RKO (cell line): ENCODE data around the gene ARAP3.

Experiments
- DNase-seq: peaks from one replicate; pipeline ENCODE4 v3.0.0-alpha.2; 2016; ENCODE audit warnings: low spot score

Gene ARAP3

DNA sequence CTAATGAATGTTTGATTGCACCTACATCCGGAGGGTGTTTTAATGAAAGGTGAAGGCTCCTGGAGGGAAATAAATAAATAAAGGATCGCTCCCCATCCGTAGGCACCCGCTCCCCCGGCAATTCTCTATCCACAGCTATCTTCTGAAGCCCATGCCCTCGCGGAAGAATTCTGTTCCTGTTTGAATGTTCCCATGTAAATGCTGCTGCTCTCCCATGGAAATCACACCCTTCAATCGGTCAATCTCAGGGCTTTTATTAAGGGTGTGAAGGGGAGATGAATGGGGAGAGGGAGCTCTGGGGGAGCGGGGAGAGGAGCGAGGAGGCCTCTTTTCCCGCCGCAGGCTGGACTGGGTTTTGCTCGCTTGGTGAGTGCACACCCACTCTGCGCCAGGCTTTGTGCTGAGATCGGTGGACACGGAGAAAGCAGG lies 21.1 kb upstream of the ARAP3 start:
- no peak for DNase-seq

DNA sequence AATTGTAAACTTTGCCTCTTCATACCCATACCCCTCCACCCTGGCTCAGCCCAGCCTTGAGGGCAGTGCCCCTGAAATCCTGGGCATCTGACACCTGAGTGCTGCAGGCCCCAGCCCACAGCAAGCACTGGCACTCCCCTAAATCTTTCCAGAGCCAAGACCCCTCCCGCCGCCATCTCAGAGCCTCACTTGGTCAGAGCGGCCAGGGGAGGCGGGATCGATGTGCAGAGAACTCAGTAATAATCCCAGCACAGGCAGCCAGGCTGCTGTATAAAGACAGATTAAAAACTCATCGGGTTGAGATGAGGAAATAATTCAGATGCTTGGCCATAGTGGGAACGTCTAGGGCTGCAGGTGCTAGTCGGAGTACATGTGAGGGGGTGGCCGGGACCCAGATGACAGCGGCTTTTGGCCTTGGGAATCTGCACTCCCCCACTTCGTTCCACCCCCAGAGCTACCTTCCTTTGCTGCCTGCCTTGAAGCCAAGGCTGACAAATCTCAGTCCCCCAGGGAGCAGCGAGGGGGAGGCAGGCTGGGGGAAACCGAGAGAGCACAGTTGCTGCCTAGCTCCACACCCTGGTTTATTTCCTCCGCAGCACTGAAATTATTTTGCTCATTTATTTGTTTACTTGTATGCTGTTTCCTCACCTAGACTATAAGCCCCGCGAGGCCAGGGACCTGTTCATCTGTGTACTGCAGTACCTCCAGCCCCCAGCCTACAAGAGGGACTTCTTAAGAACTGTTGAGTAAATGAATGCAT lies 19.5 kb upstream of the ARAP3 start:
- no peak for DNase-seq

GRCh38 chr5:141697586-141697985 lies 15.6 kb upstream of the ARAP3 start:
- DNase-seq, result no peak

- DNase-seq, result no peak
These were observed 14.4 kb upstream of the ARAP3 start for GRCh38 chr5:141696431-141696830.

DNA sequence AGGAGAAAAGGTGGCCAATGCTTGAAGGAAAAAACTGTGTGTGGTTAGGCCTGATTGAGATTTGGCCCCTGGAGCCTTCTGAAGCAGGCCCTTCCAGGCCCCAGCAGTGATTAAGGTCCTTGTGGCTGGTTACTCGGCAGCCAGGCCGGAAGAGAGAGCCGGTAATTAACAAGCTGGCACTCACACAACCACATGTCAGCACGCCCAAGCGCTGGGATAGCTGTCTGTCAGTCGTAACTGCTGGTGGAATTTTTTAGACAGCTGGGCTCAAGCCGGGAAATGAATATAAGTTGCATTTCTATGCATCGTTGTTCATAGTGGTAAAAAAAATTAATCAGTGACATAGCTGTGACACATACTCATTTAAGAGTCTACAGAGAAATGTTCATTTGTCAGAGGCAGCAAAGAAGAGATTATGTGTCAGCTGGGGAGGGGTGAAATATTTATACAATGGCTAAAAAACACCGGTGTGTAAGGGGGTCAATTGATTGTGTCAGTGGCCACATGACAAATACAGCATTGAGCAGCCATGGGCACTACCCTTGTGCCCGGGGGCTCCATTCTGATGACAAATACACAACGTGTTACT lies 13.7 kb upstream of the ARAP3 start:
- DNase-seq, result peak; percentile 79

DNA sequence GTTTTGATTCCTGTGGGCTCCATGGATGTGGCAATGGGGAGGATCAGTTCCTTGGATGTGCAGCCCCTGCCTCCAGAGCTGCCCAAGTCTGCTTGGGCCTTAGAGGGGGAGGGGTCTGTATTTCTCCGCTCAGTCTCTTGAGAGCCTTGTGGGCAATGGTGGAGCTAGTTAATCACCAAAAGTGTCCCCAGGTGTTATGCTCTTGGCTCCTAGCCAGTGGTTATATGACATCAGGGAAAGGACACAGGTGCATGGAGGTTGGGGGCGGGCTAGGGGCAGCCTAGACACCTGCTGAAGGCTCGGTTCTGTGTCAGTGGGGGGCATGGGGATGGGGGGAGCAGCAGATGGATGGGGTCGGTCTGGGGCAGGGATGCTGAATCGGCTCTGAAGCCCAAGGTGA lies 12.4 kb upstream of the ARAP3 start:
- no peak for DNase-seq

- DNase-seq, result peak; percentile 37
These were observed 11.1 kb upstream of the ARAP3 start for GRCh38 chr5:141692919-141693725.

DNA sequence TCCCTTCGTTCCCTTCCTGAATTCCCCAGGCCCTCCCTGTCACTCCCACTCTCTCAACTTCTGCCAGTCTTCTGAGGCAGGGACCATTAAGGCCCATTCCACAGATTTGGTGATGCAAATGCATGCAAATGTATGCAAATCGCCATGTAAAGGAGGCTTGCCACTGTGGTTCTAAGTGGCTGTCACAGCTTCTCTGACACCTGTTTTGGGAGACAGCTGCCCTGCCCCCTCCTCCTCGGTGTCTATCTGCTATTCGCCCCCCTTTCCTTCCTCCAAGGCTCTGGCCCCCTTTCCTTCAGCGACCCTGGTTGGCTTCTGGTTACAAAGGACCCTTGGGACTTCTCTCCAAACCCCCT lies 10.5 kb upstream of the ARAP3 start:
- DNase-seq, result peak; percentile 10

DNA sequence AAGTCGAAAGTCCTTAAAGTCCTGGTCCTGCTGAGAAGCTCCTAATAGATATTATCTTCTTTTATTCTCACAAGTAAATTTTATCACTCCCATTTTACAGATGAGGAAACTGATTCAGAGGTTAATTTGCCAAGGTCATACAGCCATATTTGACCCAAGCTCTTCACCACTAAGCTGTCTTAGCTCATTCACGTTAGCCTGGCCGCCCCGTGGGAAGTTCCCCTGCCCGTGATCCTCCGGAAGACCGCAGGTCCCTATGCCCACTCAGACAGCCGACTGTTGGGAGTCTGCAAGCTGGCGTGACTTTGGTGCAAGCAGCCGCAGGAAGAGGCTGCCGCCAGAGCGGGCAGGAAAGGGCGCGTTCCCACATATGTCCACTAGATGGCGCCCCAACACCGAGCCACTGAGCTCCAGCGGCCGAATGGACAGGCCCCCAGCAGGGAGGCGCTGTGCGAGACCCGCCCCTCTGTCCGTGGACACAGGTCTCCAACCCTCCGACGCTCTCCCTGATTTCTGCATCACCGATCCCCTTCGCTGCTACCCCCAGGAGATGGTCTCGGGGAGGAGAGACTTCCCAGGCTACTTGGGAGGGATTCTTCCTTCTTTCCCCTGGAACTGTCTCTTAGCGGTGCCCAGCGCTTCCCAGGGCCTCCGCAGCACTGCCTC lies 10.0 kb upstream of the ARAP3 start:
- peak; percentile 76 for DNase-seq

- no peak for DNase-seq
These were observed 9.3 kb upstream of the ARAP3 start for GRCh38 chr5:141691286-141691866.

DNA sequence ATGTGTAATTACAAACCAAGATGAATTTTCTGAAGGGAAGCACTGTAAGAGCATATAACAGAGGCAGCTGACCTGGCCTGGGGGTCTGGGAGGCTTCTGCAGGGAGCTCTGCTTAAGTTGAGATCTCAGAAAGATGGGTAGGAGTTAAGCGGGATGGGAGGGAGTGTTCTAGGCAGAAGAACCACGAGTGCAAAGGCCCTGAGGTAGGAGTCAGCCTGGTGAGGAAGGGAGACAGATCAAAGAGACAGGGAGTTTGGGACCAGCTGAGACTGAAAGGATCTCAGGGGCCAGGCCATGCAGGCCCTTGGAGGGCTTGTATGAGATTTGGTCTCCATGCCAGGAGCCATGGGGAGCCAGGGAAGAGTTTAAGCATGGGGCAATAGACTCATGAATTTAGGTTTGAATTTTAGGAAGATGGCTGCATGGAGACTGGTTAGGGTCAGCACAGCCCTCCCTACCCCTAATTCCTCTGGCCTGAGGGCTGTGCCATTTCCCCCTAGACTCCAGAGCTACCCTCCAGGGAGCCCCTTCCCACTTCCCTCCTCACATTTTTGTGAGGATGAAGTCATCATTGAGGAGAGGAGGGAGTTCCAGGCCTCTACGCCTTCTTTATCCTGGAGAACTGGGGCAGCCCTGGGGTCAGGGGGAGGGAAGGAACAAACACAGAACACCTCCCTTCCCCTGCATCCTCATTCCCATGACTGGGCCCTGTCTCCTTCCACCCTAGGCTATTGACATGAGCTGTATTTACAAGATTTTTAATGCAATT lies 4.8 kb upstream of the ARAP3 start:
- DNase-seq, result no peak

DNA sequence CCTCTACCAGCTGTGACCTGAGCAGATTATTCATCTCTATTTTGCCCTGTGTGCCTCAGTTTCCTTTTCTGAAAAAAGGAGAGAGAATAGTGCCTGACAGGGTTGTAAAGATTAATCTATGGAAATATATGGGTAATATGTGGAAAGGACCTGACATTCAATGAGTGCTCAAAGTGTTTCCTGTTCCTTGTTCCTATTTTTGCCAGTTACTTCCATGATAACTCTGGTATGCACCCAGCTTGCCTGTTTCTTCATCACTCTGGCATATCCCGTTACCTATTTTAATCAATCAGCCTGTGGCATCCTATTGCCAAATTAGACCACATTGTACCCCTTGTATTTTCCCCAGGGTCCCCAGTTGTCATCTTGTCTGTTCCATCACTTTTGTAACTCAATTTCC lies 3.6 kb upstream of the ARAP3 start:
- no peak for DNase-seq

DNA sequence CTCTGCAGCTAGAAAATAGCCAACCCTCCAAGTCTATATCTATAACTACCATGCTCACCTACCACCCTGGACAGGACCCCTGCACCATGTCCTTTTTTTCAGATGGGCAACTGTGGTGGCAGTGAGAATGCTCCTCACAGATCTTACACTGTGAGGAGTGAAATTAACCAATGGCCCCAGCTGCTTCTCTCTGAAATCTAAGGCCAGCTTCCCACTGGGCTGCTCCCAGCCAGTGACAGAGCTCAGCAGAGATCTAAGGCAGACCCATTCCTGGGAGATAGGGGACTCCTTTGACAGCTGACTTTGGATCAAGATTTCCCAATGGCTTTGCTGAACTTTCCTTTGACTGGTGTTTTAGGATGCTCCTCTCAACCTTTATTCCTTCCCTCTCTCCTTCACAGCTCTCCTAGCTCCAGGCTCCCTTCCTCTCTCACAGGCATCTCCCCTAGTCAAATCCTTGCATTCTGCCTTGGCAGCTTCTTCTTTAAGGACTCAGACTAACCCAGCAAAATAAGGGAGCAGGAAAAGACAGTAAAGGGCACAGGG lies 1.6 kb upstream of the ARAP3 start:
- DNase-seq, result no peak

DNA sequence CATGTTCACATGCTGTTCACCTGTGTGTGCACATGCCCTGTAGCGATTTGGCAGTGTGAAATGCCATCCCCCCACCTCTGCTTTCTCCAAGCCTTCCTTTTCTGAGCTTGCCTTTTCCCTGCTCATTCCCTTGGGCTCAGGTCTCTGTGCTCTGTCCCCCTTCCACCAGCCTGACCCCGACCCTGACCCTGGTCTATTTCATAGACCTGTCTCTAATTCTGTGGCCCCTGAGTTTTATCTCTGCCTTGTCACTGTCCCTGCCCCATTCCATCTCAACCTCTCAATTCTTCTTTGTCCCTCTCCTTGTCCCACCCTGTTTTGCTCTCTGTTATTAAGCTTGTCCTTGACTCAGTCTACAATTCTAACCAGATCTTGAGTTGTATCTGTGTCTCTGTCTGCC lies 735 bp downstream of the ARAP3 start:
- peak; percentile 34 for DNase-seq

GRCh38 chr5:141680751-141681201 lies 1.3 kb downstream of the ARAP3 start:
- peak; percentile 78 for DNase-seq

GRCh38 chr5:141680178-141680577 lies 1.9 kb downstream of the ARAP3 start:
- no peak for DNase-seq

- DNase-seq, result no peak
These were observed 4.6 kb downstream of the ARAP3 start for GRCh38 chr5:141677415-141677814.

- no peak for DNase-seq
These were observed 6.4 kb downstream of the ARAP3 start for GRCh38 chr5:141675672-141676071.

- DNase-seq, result no peak
These were observed 7.3 kb downstream of the ARAP3 start for GRCh38 chr5:141674747-141675146.

DNA sequence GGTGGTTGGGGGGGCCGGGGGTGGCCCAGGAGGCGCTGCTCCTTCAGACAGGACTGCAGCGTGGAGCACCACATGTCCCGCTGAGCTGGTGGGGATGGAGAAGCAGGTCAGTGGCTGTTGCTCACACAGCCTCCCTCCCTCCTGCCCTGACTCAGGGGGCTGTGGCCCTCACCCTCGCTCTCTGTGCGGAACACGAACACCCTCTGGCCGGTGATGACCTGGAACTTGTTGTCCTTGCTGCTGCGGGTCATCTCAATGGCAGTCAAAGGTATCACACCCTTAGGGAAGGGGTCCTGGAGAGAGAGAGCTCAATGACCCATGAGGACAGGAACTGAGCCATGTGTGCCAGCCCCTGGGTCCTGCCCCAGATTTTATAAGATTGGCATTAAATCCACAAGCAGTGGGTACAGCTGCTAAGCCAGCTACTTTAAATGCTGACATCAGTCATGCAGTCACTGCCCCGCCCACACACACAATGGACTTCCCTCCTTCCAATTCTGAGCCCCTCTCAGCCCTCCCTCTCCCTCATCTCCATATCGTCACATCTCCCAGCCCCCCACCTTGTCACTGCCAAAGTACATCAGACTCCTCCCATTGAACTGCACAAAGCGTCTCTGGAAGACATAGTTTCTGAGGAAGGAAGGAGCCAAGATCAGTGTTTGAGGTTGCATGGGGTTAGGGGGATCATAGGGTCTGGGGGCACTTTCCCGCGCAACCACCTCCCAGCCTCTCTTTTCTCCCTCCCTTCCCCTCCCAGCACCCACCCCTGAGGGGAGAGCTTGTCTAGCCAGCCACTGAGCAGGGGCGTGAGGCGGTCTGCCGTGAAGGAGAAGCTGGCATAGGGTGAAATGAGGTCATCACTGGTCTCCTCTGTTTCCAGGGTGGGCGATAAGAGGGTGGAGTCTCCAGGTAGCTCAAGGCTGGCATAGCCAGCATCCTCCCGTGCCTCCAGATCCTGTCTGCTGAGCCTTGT lies 8.9 kb downstream of the ARAP3 start:
- DNase-seq, result no peak
